Gastrocnemius medialis (tissue), 4 donors: ENCODE results near the gene STARD7.

Source experiments
- CTCF ChIP-seq, 5 experiments: fragments of 450-650 bp in 3 of 5; fragments of 200-600 bp in 2 of 5; sonication (generic) in 2 of 5; IDR thresholded peaks in 4 of 5; conservative IDR thresholded peaks in 1 of 5; 1 replicate in 4 of 5; 2 replicates in 1 of 5; pipeline ENCODE4 v1.5.1; 2016 to 2019; ENCODE audit warnings: antibody characterized with exemption in 5 of 5, mild to moderate bottlenecking in 3 of 5, moderate library complexity in 3 of 5
- POLR2A ChIP-seq, 2 donors: fragments of 450-650 bp; IDR thresholded peaks; one replicate each; pipeline ENCODE4 v1.6.1; 2017; ENCODE audit warnings: antibody characterized with exemption in 2 of 2, mild to moderate bottlenecking in 2 of 2, moderate library complexity in 2 of 2

GRCh38 chr2:96203130-96204028 is 5.2 kb downstream of the STARD7 start:
- TF ChIP-seq CTCF (IDR thresholded peaks at IDR 0.05 in 4 of 5, conservative IDR thresholded peaks at IDR 0.05 in 1 of 5): no peak
- TF ChIP-seq POLR2A (IDR thresholded peaks at IDR 0.05): peak; percentile 21 to 50
